Measurements from ENCODE around the gene MRPS35.

GRCh38 chr12:27709932-27710591 lies 570 bp upstream of the MRPS35 start:
- TF ChIP-seq, protein P1, sequence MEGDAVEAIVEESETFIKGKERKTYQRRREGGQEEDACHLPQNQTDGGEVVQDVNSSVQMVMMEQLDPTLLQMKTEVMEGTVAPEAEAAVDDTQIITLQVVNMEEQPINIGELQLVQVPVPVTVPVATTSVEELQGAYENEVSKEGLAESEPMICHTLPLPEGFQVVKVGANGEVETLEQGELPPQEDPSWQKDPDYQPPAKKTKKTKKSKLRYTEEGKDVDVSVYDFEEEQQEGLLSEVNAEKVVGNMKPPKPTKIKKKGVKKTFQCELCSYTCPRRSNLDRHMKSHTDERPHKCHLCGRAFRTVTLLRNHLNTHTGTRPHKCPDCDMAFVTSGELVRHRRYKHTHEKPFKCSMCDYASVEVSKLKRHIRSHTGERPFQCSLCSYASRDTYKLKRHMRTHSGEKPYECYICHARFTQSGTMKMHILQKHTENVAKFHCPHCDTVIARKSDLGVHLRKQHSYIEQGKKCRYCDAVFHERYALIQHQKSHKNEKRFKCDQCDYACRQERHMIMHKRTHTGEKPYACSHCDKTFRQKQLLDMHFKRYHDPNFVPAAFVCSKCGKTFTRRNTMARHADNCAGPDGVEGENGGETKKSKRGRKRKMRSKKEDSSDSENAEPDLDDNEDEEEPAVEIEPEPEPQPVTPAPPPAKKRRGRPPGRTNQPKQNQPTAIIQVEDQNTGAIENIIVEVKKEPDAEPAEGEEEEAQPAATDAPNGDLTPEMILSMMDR (IDR thresholded peaks at IDR 0.05): no peak
- TF ChIP-seq, protein P2, sequence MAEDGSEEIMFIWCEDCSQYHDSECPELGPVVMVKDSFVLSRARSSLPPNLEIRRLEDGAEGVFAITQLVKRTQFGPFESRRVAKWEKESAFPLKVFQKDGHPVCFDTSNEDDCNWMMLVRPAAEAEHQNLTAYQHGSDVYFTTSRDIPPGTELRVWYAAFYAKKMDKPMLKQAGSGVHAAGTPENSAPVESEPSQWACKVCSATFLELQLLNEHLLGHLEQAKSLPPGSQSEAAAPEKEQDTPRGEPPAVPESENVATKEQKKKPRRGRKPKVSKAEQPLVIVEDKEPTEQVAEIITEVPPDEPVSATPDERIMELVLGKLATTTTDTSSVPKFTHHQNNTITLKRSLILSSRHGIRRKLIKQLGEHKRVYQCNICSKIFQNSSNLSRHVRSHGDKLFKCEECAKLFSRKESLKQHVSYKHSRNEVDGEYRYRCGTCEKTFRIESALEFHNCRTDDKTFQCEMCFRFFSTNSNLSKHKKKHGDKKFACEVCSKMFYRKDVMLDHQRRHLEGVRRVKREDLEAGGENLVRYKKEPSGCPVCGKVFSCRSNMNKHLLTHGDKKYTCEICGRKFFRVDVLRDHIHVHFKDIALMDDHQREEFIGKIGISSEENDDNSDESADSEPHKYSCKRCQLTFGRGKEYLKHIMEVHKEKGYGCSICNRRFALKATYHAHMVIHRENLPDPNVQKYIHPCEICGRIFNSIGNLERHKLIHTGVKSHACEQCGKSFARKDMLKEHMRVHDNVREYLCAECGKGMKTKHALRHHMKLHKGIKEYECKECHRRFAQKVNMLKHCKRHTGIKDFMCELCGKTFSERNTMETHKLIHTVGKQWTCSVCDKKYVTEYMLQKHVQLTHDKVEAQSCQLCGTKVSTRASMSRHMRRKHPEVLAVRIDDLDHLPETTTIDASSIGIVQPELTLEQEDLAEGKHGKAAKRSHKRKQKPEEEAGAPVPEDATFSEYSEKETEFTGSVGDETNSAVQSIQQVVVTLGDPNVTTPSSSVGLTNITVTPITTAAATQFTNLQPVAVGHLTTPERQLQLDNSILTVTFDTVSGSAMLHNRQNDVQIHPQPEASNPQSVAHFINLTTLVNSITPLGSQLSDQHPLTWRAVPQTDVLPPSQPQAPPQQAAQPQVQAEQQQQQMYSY (CRISPR knock-in tag; IDR thresholded peaks at IDR 0.05): no peak
- TF ChIP-seq, protein P3, sequence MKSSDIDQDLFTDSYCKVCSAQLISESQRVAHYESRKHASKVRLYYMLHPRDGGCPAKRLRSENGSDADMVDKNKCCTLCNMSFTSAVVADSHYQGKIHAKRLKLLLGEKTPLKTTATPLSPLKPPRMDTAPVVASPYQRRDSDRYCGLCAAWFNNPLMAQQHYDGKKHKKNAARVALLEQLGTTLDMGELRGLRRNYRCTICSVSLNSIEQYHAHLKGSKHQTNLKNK (CRISPR knock-in tag; IDR thresholded peaks at IDR 0.05): no peak
- no peak for TF ChIP-seq ATF2 (CRISPR knock-in tag; IDR thresholded peaks at IDR 0.05; ENCODE audit: borderline replicate concordance, low read depth)

Data from WTC11 (cell line).